ENCODE results near the gene TTLL12.

Gene TTLL12

DNA sequence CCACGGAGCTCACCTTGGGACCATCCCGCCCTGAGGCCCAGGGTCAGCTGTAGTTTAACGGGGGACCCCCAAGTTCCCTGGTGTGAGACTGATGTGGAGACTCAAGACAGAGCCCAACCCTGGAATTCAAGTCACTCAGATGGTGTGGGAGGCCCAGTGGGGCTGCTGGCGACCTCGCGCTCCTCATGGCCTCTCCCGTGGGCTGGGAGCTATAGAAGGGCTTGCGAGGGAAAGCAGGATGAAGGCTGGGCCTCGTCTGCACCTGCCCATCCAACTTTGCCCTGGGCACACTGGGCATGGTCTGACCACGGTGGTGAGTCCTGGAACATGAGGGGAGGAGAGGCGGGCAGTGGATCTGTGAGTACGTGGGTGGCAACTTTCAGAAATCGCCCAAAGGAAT, 13.6 kb upstream of the TTLL12 start:
- Histone ChIP-seq H3K27me3 (ENCODE audit: control insufficient read depth, low read length) (no peaks in the 10 kb centered on the region), H4K20me1 (ENCODE audit: control insufficient read depth, insufficient read depth, low read depth, low read length) (no peaks in the 10 kb centered on the region), H3K9me3 (ENCODE audit: control insufficient read depth, insufficient read depth, low read length) (no peaks in the 10 kb centered on the region), H3K4me3 (ENCODE audit: low read length) (no peak overlapping the region), H3F3A (ENCODE audit: control insufficient read depth, insufficient read depth) (no peaks in the 10 kb centered on the region), H3K79me2 (ENCODE audit: control insufficient read depth, low read length) (no peaks in the 10 kb centered on the region), H3K27ac (ENCODE audit: low read depth, low read length) (no peak overlapping the region), H3K36me3 (ENCODE audit: control insufficient read depth, low read length) (no peaks in the 10 kb centered on the region), H3K9me2 (replicated peaks; ENCODE audit: control insufficient read depth, low read length) (no peaks in the 10 kb centered on the region), H3K4me1 (ENCODE audit: control insufficient read depth, low read length) (no peaks in the 10 kb centered on the region), H3K4me2 (ENCODE audit: low read length) (no peak overlapping the region)
- no peak for TF ChIP-seq EZH2phosphoT487 (IDR thresholded peaks at IDR 0.05; ENCODE audit: borderline replicate concordance, low read length)
- TF ChIP-seq, protein P1, sequence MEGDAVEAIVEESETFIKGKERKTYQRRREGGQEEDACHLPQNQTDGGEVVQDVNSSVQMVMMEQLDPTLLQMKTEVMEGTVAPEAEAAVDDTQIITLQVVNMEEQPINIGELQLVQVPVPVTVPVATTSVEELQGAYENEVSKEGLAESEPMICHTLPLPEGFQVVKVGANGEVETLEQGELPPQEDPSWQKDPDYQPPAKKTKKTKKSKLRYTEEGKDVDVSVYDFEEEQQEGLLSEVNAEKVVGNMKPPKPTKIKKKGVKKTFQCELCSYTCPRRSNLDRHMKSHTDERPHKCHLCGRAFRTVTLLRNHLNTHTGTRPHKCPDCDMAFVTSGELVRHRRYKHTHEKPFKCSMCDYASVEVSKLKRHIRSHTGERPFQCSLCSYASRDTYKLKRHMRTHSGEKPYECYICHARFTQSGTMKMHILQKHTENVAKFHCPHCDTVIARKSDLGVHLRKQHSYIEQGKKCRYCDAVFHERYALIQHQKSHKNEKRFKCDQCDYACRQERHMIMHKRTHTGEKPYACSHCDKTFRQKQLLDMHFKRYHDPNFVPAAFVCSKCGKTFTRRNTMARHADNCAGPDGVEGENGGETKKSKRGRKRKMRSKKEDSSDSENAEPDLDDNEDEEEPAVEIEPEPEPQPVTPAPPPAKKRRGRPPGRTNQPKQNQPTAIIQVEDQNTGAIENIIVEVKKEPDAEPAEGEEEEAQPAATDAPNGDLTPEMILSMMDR (IDR thresholded peaks at IDR 0.05; ENCODE audit: low read depth, low read length, poor library complexity, severe bottlenecking): no peak

GRCh38 chr22:43200031-43200430, 13.1 kb upstream of the TTLL12 start:
- Histone ChIP-seq H3K79me2 (ENCODE audit: control insufficient read depth, low read length) (no peaks in the 10 kb centered on the region), H3F3A (ENCODE audit: control insufficient read depth, insufficient read depth) (no peaks in the 10 kb centered on the region), H3K9me2 (replicated peaks; ENCODE audit: control insufficient read depth, low read length) (no peaks in the 10 kb centered on the region), H4K20me1 (ENCODE audit: control insufficient read depth, insufficient read depth, low read depth, low read length) (no peaks in the 10 kb centered on the region), H3K36me3 (ENCODE audit: control insufficient read depth, low read length) (no peaks in the 10 kb centered on the region), H3K27me3 (ENCODE audit: control insufficient read depth, low read length) (no peaks in the 10 kb centered on the region), H3K4me2 (ENCODE audit: low read length) (no peak overlapping the region), H3K4me1 (ENCODE audit: control insufficient read depth, low read length) (no peaks in the 10 kb centered on the region), H3K4me3 (ENCODE audit: low read length) (no peak overlapping the region), H3K9me3 (ENCODE audit: control insufficient read depth, insufficient read depth, low read length) (no peaks in the 10 kb centered on the region), H3K27ac (ENCODE audit: low read depth, low read length) (no peak overlapping the region)
- no peak for TF ChIP-seq EZH2phosphoT487 (IDR thresholded peaks at IDR 0.05; ENCODE audit: borderline replicate concordance, low read length)
- TF ChIP-seq, protein P1 (IDR thresholded peaks at IDR 0.05; ENCODE audit: low read depth, low read length, poor library complexity, severe bottlenecking): no peak

DNA sequence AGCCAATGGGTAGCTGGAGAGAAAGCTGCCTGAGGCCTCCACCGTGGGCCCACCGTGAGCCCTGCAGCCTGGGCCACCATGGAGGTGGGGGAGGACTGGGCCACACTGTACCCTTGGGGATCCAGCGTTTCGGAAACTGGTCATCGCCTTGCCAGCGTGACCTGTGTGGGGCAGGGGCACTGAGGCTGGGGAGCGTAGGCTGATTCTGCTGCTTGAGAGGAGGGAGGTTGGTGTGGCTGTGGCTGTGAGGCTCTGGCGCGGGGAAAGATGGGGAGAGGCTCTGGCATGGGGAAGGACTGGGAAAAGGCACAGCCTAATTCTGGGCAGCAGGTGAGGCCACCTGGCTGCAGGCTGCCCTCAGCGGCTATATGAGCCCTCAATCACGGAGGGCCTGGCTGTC, 12.6 kb upstream of the TTLL12 start:
- TF ChIP-seq, protein P1 (IDR thresholded peaks at IDR 0.05; ENCODE audit: low read depth, low read length, poor library complexity, severe bottlenecking): no peak
- no peak for TF ChIP-seq EZH2phosphoT487 (IDR thresholded peaks at IDR 0.05; ENCODE audit: borderline replicate concordance, low read length)
- Histone ChIP-seq H3K79me2 (ENCODE audit: control insufficient read depth, low read length) (no peaks in the 10 kb centered on the region), H3F3A (ENCODE audit: control insufficient read depth, insufficient read depth) (no peaks in the 10 kb centered on the region)

DNA sequence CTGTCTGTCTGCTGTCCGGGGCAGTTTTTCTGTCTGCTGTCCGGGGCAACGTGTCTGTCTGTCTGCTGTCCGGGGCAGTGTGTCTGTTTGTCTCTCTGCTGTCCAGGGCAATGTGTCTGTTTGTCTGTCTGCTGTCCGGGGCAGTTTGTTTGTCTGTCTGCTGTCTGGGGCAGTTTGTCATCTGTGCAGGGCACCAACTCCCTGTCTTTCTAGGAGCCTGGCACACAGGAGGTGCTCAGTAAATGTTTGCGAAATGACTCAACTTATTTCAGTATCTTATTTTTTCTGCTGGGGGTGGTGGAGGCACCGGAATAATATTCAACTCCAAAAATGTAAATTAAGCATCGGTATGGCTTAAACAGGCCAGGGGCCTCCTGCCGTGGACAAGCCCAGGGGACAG, 12.0 kb upstream of the TTLL12 start:
- Histone ChIP-seq H3K27ac (ENCODE audit: low read depth, low read length) (no peak overlapping the region), H3F3A (ENCODE audit: control insufficient read depth, insufficient read depth) (no peaks in the 10 kb centered on the region), H3K9me3 (ENCODE audit: control insufficient read depth, insufficient read depth, low read length) (no peaks in the 10 kb centered on the region), H3K79me2 (ENCODE audit: control insufficient read depth, low read length) (no peaks in the 10 kb centered on the region), H3K36me3 (ENCODE audit: control insufficient read depth, low read length) (no peaks in the 10 kb centered on the region), H3K27me3 (ENCODE audit: control insufficient read depth, low read length) (no peaks in the 10 kb centered on the region), H3K9me2 (replicated peaks; ENCODE audit: control insufficient read depth, low read length) (no peaks in the 10 kb centered on the region), H3K4me1 (ENCODE audit: control insufficient read depth, low read length) (no peaks in the 10 kb centered on the region), H3K4me3 (ENCODE audit: low read length) (no peak overlapping the region), H3K4me2 (ENCODE audit: low read length) (no peak overlapping the region), H4K20me1 (ENCODE audit: control insufficient read depth, insufficient read depth, low read depth, low read length) (no peaks in the 10 kb centered on the region)
- no peak for TF ChIP-seq EZH2phosphoT487 (IDR thresholded peaks at IDR 0.05; ENCODE audit: borderline replicate concordance, low read length)
- TF ChIP-seq, protein P1 (IDR thresholded peaks at IDR 0.05; ENCODE audit: low read depth, low read length, poor library complexity, severe bottlenecking): no peak

More for the DNA sequence above, 12.6 kb upstream of the TTLL12 start:
- no peaks in the 10 kb centered on the region for H4K20me1 ChIP-seq (ENCODE audit: control insufficient read depth, insufficient read depth, low read depth, low read length)
- no peaks in the 10 kb centered on the region for H3K27me3 ChIP-seq (ENCODE audit: control insufficient read depth, low read length)
- H3K4me1 ChIP-seq (ENCODE audit: control insufficient read depth, low read length): no peaks in the 10 kb centered on the region
- no peak overlapping the region for H3K4me2 ChIP-seq (ENCODE audit: low read length)
- no peaks in the 10 kb centered on the region for H3K9me2 ChIP-seq (replicated peaks; ENCODE audit: control insufficient read depth, low read length)
- H3K27ac ChIP-seq (ENCODE audit: low read depth, low read length): no peak overlapping the region
- H3K4me3 ChIP-seq (ENCODE audit: low read length): no peak overlapping the region
- no peaks in the 10 kb centered on the region for H3K36me3 ChIP-seq (ENCODE audit: control insufficient read depth, low read length)
- no peaks in the 10 kb centered on the region for H3K9me3 ChIP-seq (ENCODE audit: control insufficient read depth, insufficient read depth, low read length)
